Ishikawa (cell line): ENCODE results near the gene LIX1.

Experiments
- CEBPB ChIP-seq: IDR thresholded peaks from 2 replicates; pipeline ENCODE4 v1.6.1; 2012
- CREB1 ChIP-seq: IDR thresholded peaks from 2 replicates; pipeline ENCODE4 v1.6.1; 2012; ENCODE audit warnings: low read depth
- EGR1 ChIP-seq: IDR thresholded peaks from 2 replicates; pipeline ENCODE4 v1.6.1; 2012
- EP300 ChIP-seq: IDR thresholded peaks from 2 replicates; pipeline ENCODE4 v1.6.1; 2012; ENCODE audit warnings: borderline replicate concordance
- FOXM1 ChIP-seq: IDR thresholded peaks from 2 replicates; pipeline ENCODE4 v1.6.1; 2012; ENCODE audit warnings: low read depth, borderline replicate concordance
- MAX ChIP-seq: IDR thresholded peaks from 2 replicates; pipeline ENCODE4 v1.6.1; 2012
- NFIC ChIP-seq: IDR thresholded peaks from 2 replicates; pipeline ENCODE4 v1.6.1; 2012
- RAD21 ChIP-seq: IDR thresholded peaks from 2 replicates; pipeline ENCODE4 v1.6.1; 2012; ENCODE audit warnings: low read depth
- REST ChIP-seq: IDR thresholded peaks from 2 replicates; pipeline ENCODE4 v1.6.1; 2012; ENCODE audit warnings: low read depth, mild to moderate bottlenecking
- TAF1 ChIP-seq: IDR thresholded peaks from 2 replicates; pipeline ENCODE4 v1.6.1; 2012; ENCODE audit warnings: low read depth, mild to moderate bottlenecking
- TCF12 ChIP-seq: IDR thresholded peaks from 2 replicates; pipeline ENCODE4 v1.6.1; 2012; ENCODE audit warnings: low read depth
- TEAD4 ChIP-seq: IDR thresholded peaks from 2 replicates; pipeline ENCODE4 v1.6.1; 2012
- USF1 ChIP-seq: IDR thresholded peaks from 2 replicates; pipeline ENCODE4 v1.6.1; 2012
- YY1 ChIP-seq: IDR thresholded peaks from 2 replicates; pipeline ENCODE4 v1.6.1; 2012; ENCODE audit warnings: low read depth
- ZBTB7A ChIP-seq: IDR thresholded peaks from 2 replicates; pipeline ENCODE4 v1.6.1; 2012; ENCODE audit warnings: low read depth

The LIX1 gene

DNA sequence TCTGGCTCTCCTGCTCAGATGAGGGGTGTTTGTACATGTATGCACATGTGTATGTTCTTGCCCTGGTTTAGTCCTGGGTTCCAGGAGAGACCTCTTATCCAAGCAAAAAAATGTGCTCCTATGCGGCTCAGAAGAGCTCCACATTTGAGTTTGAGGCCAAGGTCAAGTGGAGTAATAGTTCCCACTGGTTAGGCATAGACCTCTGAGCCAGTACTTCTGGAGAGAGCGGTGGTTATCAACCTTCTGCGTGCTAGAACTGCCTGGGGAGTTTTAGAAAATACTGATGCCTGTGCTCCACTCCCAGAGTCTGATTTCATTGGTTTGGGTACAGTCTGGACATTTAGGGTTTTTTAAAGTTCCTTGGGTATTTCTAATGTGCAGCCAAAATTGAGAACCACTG lies 51.5 kb downstream of the LIX1 start:
- no peak for TF ChIP-seq NFIC
- TF ChIP-seq TEAD4, result no peak
- no peak for TF ChIP-seq ZBTB7A
- no peak for TF ChIP-seq MAX
- TF ChIP-seq EGR1, result no peak
- TF ChIP-seq REST, result no peak
- no peak for TF ChIP-seq YY1
- no peak for TF ChIP-seq USF1
- no peak for TF ChIP-seq TAF1
- TF ChIP-seq CREB1, result no peak
- TF ChIP-seq EP300, result no peak
- no peak for TF ChIP-seq FOXM1
- TF ChIP-seq CEBPB, result no peak
- no peak for TF ChIP-seq TCF12

GRCh38 chr5:97089149-97089801 lies 53.1 kb downstream of the LIX1 start:
- TF ChIP-seq MAX (no peak), TCF12 (no peak), CREB1 (no peak), REST (no peak), YY1 (no peak), EP300 (no peak), TAF1 (no peak), RAD21 (no peak), TEAD4 (no peak)

- TF ChIP-seq TAF1, result no peak
Measured at GRCh38 chr5:97088774-97089148, 53.6 kb downstream of the LIX1 start.

DNA sequence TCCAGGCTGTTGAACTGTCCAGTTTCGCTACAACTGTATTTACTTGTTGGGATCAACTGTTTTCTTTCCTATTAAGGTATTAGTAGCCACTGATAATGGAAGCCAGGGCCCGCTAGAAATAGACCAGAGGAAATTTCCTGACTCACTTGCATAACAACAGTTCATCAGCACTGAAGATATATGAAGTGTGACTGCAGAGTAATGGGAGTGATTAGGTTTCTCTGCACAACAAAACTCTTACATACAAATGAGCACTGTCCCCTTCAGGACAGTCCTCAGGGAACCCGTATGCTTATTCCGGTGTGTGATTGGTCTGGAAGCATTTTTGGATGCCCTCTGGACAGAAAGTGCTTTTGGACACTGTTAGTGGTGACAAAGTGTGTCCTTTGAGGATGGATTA lies 55.3 kb downstream of the LIX1 start:
- TF ChIP-seq FOXM1 (no peak), NFIC (no peak), USF1 (no peak), TAF1 (no peak)

- TF ChIP-seq CREB1 (no peak), NFIC (no peak), CEBPB (no peak), EGR1 (no peak), TEAD4 (no peak), FOXM1 (no peak), RAD21 (no peak), YY1 (no peak), TCF12 (no peak), EP300 (no peak), REST (no peak), USF1 (no peak), MAX (no peak), TAF1 (no peak), ZBTB7A (no peak)
Measured at GRCh38 chr5:97085459-97086181, 56.8 kb downstream of the LIX1 start.
